Astrocyte of the cerebellum (primary cell): ENCODE results near the gene ST8SIA4.

Experiments used
- DNase-seq: peaks from one replicate; pipeline ENCODE4 v3.0.0-alpha.2; 2011; ENCODE audit warnings: low read depth
- H3K4me3 ChIP-seq: 2 replicates; pipeline ENCODE4 v1.5.1; 2011; ENCODE audit warnings: mild to moderate bottlenecking, low read depth, low read length, moderate library complexity
- in situ Hi-C: cut with HindIII; loops from 2 replicates; pipeline ENCODE4 v1.10.0; 2017; ENCODE audit warnings: low sequenced_read_pairs
- TF ChIP-seq, protein P1 (sequence below): IDR thresholded peaks from 2 replicates; pipeline ENCODE4 v1.5.1; 2012; ENCODE audit warnings: low read length, low read depth, moderate library complexity, mild to moderate bottlenecking; ENCODE audit errors: missing control alignments

ST8SIA4 gene

DNA sequence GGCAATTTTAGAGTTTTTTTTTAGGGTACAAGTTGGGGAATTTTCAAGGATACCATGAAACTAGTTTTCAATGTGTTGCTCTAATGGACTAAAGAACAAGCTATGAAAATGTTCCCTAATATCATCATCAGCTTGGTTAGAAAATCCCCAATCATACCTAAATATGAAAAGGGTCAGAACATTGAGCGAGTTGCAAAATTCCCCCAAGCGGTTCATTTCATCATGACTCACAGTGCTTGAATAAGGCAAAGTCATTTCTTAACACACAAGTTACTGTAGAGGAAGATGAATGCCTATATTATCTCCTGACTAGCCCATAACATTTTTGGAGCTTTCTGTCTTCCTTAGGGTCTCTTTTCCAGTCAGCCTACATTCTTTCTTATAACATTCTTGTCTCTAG, 62.7 kb downstream of the ST8SIA4 start:
- no peak overlapping the region for H3K4me3 ChIP-seq
- TF ChIP-seq, protein P1, sequence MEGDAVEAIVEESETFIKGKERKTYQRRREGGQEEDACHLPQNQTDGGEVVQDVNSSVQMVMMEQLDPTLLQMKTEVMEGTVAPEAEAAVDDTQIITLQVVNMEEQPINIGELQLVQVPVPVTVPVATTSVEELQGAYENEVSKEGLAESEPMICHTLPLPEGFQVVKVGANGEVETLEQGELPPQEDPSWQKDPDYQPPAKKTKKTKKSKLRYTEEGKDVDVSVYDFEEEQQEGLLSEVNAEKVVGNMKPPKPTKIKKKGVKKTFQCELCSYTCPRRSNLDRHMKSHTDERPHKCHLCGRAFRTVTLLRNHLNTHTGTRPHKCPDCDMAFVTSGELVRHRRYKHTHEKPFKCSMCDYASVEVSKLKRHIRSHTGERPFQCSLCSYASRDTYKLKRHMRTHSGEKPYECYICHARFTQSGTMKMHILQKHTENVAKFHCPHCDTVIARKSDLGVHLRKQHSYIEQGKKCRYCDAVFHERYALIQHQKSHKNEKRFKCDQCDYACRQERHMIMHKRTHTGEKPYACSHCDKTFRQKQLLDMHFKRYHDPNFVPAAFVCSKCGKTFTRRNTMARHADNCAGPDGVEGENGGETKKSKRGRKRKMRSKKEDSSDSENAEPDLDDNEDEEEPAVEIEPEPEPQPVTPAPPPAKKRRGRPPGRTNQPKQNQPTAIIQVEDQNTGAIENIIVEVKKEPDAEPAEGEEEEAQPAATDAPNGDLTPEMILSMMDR, result no peak
- in situ Hi-C loops, result no loop called here
- DNase-seq, result no peak

- no peak overlapping the region for H3K4me3 ChIP-seq
- no peak for DNase-seq
- in situ Hi-C loops, result no loop called here
- TF ChIP-seq, protein P1, result no peak
These were observed 65.0 kb downstream of the ST8SIA4 start for GRCh38 chr5:100838048-100838473.

DNA sequence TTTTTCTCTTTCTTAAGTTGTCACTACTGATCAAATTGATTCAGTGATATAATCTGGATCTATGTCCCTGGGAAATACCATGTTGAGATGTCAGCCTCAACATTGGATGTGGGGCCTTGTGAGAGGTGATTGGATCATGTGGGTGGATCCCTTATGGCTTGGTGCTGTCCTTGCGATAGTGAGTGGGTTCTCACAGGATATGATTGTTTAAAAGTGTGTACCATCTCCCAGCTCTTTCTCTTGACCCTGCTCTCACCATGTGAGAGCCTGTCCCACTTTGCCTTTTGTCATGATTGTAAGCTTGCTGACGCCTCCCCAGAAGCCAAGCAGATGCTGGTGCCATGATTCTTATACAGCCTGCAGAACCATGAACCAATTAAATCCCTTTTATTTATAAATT, 68.6 kb downstream of the ST8SIA4 start:
- TF ChIP-seq, protein P1, result no peak
- in situ Hi-C loops, result no loop called here
- DNase-seq, result no peak
- no peak overlapping the region for H3K4me3 ChIP-seq

GRCh38 chr5:100832252-100833230, 70.5 kb downstream of the ST8SIA4 start:
- DNase-seq, result no peak
- in situ Hi-C loops, result no loop called here
- H3K4me3 ChIP-seq, result no peak overlapping the region
- TF ChIP-seq, protein P1, result no peak

DNA sequence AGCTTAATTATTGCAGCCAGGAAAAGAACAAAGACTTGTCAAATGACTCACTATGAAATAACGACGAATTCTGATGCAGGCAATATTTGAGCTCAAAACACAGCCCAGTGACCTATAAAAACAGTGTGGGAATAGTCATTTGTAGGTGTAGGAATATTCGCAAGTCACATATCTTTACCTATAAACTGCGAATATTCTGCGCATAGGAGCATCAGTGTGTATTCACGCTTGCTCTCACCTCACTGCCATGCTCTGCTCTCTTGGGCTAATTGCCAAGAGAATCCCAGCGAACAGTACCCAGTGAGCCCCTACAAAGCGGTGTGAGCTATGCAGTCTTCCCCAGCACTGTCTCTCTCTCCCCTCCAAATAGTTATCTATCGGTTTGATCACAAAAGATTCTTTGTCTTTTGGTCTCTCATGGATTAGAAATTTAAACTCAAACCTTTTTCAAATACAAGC, 74.2 kb downstream of the ST8SIA4 start:
- TF ChIP-seq, protein P1, result no peak
- no peak for DNase-seq
- H3K4me3 ChIP-seq, result no peak overlapping the region
- in situ Hi-C loops, result no loop called here

DNA sequence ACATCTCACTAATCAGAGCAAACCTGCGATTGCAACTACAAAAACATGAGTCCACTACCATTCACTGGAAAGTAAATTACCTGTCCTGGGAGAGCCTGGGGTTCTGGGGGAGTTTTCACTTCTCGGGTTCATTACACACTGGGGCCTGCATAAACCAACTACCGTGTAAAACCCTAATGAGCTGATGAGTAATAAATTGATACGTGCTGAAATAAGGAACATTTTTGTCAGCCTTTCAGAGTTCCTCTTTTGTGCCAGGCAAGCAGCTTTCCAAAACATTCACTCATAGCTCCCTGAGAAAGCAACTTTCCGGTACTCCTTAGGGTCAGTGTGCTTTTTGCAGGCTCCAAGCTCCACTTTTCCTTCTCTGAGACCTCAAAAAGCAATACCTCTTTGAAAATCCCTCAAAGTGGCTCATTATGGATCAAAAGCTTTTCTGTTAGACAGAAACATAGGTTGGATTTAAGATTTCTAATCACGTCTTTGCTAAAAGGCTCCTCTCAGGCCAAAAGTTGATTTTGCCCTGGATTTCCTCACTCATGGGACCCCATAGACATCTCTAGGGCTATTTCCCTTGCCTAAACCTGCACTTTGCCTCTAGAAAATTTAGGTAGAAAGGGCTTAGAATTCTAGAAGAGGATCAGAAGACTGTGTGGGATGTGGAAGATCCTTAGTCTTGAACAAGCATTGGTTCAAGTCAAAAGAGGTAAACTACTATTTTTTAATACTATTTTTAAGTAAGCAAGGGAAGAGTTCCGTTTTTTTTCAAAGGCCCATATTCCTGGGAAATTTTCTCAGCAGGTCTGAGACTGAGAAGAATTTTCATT, 74.8 kb downstream of the ST8SIA4 start:
- TF ChIP-seq, protein P1, result no peak
- DNase-seq, result no peak
- H3K4me3 ChIP-seq, result no peak overlapping the region
- in situ Hi-C loops, result no loop called here
